GM12891 (cell line): ENCODE data around the gene POLR3A.

ENCODE experiments used
- POLR2AphosphoS5 ChIP-seq: IDR thresholded peaks from 2 replicates; pipeline ENCODE4 v1.6.1; 2011; ENCODE audit warnings: low read depth, low read length, control low read depth
- POU2F2 ChIP-seq: IDR thresholded peaks from 2 replicates; pipeline ENCODE4 v1.6.1; 2011; ENCODE audit warnings: low read depth, mild to moderate bottlenecking, control low read depth, low read length, moderate library complexity

DNA sequence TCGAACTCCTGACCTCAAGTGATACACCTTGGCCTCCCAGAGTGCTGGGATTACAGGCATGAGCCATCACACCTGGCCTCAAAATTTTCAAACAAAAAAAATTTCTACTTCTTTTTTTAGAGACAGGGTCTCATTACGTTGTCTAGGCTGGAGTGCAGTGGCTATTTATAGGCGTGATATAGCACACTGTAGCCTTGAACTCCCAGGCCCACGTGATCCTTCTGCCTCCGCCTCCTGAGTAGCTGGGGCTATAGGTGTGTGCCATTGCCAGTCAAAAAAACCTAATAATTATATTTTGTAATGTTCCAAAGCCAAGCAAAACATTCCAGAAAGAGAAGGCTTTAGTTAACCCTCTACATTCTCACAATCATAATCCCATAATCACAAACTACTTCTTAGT lies 13.8 kb downstream of the POLR3A start:
- TF ChIP-seq POLR2AphosphoS5 (no peak), POU2F2 (no peak)
